Measurements from ENCODE around the gene MXRA5.

- TF ChIP-seq CTCF (IDR thresholded peaks at IDR 0.05) (no peak), ZFX (IDR thresholded peaks at IDR 0.05; ENCODE audit: borderline replicate concordance) (no peak)
These were observed 14.4 kb upstream of the MXRA5 start for GRCh38 chrX:3360881-3361280.
